Superior temporal gyrus (tissue), 1 donor: ENCODE measurements around the gene PIGC.
A peak's percentile ranks its signal among the peaks of the same experiment; 100 is the strongest.

ENCODE experiments used
- DNase-seq: peaks from one replicate; pipeline ENCODE4 v3.0.0-alpha.2; 2016; ENCODE audit errors: extremely low spot score

PIGC gene

DNA sequence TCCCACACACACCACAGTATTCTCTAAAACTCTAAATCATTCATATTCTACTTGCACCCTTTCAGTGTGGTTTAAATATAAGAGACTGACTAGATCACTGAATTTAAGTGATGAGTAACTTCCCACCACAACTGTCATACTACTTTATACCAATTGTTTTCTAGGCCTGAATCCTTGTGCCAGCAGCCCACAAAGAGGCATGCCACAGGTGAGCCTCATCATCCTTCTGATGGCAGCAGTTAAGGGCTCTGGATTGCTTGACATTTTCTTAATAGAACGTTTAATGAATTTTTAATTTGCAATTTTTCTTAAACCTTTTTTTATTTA, 13.8 kb downstream of the PIGC start:
- DNase-seq = no peak

DNA sequence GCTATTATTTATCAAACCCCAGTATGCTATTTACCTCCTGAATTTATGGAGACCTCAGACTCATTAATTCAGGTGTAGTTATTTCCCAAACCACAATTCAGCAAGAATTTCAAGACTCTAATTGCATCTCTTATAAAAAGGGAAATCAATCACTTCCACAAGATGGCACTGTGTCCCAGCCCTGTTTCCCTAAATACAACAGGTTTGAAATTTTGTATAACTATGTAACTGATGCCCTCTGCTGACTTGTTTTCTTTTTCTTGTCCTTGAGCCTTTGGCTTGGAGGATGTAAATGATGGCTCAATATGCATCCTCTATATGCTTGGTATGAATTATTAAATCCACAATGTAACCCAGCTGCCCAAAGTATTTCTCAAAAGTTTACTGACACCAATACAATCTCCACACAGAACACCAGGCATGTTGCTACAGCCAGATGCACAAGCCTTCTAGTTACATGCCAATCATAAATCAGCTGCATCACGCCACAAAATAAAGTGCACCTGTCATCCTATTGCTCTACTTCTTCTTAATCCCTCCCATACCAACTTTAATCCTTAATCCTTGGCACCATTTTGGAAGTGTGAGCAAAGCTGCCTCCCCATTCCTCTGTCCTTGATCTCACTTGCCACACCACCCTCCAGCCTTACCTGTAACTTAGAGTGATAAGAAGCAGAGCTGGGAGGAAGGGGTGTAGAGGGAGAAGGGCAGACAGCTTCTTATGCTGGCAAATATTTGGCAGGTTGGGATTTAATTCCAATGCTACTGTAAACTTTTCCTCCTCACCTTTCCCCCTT, 14.3 kb downstream of the PIGC start:
- DNase-seq = peak; percentile 88

DNA sequence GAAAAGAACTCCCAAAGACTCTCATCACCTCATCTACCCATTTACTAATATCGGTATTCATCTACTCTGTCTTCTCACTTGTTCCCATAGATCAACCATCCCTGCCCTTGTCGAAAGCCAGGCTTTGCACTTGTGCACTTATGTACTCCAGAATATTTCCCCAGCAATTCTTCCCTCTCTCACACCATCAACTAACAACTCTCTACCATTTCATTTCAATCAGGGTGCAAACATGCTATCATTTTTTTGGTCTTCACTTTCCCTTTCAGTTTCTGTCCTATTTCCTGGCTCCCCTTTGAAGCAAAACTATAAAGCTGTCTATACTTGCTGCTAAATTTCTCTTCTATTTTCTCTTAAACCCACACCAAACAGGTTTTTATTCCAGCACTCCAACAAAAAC, 16.7 kb downstream of the PIGC start:
- no peak for DNase-seq

DNA sequence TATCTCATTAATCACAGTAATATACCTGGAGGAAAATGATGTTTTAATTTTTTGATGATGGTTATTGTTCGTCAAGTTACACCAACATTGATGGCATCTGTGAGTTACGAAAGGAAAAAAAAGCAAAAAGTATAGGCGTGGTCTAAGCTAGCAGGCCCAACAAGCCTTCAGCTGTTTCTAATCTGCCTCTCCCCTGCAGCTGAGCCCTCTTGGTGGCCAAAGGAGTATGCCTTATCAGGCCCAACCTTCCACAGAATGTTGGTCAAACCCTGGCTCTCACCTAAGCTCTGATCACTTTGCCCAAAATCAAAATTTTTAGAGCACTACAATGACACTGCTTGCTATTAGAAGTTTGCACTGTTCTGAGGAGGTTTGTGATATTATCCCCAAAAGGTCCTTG, 18.5 kb downstream of the PIGC start:
- no peak for DNase-seq

DNA sequence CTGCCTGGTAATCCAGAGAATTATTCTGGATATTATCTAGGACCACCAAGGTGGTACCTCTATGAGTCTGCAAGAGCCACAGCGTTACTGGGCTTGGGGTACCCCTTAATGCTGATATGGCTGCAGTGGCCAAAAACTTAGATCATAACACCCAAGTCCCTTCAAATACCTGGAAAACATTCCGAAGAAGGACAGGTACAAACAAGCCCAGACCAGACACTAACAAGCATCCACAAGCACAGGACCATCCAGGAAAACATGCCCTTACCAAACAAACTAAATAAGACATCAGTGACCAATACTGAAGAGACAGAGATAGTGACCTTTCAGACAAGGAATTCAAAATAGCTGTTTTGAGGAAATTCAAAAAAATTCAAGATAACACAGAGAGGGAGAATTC, 20.5 kb downstream of the PIGC start:
- DNase-seq = no peak

DNA sequence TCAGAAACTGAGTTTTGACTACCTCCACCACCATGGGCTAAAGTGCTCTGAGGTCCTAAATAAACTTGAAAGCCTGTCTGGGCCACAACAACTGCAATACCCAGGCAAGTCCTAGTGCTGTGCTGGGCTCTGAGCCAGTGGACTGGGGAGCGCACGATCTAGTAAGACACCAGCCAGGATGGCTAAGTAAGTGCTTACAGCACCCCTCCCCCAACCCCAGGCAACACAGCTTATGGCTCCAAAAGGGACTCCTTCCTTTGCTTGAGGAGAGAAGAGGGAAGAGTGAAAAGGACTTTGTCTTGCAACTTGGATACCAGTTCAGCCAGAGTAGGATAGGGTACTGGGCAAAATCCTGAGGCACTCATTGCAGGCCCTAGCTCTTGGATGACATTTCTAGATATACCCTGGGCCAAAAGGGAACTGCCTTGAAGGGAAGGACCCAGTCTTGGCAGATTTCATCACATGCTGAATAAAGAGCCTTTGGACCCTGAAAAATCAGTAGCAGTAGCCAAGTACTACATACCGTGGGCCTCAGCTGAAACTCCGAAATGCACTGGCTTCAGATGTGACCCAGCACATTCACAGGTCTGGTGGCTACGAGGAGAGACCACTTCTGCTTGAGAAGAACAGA, 21.8 kb downstream of the PIGC start:
- no peak for DNase-seq

DNA sequence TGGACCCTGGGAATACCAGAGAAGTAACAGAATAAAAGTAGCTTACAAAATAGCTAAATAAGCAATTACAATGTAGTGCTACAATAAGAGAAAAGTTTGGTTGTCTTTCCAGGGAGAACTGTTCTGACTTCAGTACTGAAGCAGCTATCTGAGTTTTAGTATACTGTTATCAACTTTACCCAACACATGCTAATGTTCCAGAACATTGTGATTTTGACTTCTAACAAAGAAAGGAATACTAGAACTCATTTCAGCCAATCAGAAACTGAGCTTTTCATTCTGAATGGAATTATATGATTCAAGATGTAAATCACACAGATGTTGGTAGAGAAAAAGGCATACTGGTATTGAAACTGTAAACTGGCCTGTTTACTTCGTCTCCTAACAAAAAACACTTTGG, 23.5 kb downstream of the PIGC start, which contains the start of gene C1orf105:
TSS of gene C1orf105 (plus strand) at position 301 of the 400 bp plus-strand sequence. CDS start 201 bp downstream, outside the sequence.
- peak; percentile 8 for DNase-seq

DNA sequence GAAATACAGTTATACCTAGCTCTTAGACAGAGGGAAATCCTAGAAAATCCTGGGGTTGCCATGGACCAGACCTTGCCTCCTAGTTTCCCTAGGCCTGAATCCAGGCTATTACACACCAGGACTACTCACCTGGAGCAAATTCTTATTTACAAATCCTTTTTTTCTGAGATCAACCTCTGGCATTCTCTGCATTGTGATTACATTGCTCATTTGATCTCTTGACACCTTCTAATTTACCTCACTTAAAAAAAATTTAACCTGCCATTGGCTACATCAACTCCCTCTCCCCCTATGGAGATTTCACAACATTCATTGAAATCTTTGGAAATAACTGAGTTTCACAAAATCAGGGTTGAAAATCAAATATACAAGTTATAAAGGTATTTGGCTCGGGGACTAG, 26.3 kb downstream of the PIGC start:
- no peak for DNase-seq

DNA sequence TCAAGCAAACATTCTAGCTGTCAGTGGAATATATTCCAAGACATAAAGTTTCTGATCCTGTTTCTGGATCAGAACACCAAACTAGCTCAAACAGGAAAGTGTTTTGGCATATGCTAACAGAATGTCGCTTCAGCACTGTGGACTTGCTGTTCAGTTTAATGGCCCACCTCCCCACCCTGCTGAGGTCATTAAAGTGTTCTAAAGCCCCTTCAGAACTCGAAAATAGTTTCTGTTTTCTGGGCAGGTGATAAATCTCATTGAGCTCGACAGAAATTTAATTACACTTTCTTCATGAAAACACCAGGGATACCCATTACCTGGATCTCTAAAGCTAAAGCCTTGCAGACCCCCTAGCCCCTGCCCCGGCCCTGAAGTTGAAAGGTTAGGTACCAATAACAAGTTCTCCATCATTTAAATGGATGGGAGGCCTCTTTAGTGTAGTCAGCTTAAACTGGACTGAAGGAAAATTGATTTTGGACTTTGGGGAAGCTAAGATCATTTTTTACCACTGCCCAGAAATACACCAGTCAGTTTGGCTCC, 27.3 kb downstream of the PIGC start:
- DNase-seq = no peak

DNA sequence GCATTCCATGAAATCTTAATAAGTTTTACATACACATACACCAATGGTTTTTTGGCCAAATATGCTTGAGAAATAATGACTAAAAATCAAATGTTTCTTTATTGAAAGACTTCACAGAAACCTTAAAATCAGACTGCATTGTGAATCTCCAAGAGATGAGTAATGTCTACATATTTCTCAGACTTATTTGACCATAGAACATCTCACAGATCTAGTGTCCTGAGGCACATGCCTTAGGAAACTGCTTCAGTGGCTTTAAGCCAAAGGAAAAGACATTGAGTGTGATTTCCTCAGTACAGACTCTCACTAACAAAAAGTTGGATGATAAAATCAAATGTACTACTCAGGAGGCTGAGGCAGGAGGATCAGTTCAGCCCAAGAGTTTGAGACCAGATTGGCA, 29.5 kb downstream of the PIGC start:
- DNase-seq = no peak

DNA sequence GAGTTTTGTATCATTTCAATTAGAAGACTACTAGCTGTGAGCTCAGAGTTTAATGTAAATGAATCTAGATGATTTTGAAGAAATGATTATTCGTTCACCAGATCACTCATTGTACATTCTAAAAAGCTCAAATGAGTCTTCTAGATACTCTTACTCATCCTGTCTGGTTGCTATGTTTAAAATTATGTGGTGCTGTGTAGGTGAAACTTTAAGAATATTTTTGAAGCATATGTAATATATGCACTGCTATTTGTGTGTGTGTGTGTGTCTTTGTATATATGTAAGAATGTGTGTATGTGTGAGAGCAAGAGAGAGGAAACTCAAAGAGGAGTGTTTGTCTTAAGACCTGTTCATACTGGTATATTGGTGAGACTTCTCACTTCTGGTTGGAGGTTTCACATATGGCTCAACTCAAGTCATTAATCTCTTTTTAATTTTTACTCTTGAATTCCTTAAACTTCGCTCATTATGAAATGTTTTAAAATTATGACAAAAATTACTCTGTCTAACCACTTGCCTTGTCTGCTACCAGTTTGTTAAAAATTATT, 32.0 kb downstream of the PIGC start:
- DNase-seq = no peak

DNA sequence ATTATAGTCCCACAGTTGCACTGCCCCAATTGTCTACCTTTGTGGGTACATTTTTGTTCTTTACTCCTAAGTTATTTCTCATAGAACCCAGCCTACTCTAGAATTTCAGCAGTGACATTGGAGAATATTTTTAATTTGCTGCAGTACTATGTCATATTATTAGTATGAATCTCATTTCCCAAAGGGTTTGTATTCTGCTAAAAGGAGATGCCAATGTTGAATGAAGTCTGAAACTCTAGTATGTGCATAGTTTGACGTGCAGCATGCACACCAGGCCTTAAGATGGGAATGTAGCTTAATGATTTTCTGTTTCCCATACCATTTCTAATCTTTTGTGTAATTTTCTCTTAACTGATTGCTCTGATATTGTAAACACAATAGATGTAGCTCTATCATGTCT, 33.8 kb downstream of the PIGC start:
- no peak for DNase-seq

DNA sequence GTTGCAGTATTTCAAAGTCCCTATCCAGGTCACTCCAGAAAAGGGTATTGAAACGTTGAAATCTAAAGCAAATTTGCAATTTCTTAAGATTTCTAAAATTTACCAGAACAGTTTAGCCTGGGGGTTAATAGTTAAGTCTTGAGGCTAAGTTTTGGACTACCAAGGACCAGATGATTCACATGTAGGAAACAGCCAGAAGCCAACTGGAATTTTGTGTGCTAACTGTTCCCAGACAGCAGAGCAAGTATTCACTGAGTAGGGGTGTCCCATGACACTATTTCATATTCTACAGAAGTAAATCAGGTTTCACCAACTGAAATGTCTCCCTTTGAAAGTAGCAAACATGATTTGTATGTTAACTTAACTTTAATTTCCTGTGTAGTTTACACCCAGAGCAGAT, 34.9 kb downstream of the PIGC start:
- no peak for DNase-seq

DNA sequence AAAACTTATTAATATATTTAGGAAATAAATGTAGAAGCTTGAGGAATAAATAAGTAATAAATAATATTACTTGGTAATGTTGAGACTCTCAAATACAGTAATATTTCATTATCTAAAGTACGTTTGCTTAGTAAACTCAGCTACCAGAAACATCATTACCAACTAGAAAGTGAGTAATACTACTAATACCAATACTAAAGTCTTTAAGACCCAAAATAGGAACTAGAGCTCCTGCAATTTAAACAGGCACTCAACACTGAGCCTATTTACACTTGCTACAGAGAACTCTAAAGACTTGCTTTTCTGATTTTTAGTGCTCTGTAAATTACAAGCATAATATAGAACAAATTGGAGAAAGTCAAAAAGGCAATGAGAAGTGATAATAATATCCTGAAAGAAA, 36.9 kb downstream of the PIGC start:
- DNase-seq = no peak

DNA sequence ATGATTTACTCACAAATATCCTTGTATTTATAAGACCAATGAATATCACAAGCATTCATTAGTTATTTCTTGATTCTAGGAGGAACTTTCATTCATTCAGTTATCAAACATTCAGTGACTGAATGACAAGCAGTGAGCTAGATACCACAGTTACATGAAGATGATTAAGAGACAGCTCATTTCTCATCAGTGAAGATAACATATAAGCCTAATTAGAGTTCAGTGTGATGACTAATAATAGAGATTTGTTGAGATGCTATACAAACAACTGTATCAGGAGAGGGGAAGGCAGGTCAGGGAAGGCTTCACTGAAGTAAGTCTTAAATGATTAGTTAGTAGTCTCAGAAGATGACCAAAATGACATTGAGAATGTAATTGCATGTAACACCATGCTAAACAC, 38.0 kb downstream of the PIGC start:
- DNase-seq = no peak

DNA sequence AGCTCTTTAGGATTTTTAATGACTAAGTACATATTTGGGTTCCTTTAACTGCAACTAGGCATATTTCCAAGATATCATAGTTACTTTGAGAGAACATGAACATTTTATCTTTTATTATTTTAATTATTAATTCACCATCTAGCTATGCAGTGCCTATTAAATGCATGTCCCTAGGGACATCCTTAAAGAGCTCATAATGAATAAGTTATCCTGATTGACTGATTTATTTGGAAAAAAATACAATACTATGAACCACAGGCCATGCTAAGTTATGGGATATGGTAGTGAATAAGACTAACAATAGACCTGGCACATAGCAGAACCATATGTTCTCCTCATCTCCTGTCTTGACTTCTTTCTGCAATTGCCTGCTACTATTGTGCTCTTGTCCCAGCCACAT, 39.7 kb downstream of the PIGC start:
- DNase-seq = no peak

DNA sequence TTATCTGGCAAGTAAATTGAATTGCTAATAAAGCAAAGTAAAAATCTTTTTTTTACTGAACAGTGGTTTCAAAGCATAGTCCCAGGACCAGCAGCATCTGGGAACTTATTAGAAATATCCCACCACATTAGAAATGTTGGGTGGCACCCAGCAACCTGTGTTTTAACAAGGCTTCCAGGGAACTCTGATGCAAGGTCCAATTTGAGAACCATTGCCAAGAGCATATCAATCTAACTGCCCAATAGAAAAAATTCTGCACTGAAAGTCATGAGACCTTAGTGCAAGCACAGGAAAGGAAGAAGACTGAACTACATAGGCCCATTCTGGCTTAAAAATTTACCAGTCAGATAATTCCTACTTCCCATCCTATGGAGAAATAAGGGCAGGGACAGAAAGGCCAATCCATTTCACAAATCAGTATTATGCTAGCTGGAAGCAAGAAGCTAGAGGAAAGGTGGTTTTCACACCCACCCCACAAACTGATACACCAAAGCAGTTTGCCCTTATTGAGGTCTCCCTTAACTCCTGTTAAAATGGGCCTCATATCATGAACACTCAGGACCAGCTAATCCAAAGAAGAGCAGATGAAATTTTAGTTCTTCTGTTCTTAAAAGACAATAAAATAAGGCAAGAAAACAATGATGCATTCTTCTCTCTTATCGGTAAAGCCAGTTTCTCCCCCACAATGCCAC, 40.8 kb downstream of the PIGC start:
- DNase-seq = no peak

DNA sequence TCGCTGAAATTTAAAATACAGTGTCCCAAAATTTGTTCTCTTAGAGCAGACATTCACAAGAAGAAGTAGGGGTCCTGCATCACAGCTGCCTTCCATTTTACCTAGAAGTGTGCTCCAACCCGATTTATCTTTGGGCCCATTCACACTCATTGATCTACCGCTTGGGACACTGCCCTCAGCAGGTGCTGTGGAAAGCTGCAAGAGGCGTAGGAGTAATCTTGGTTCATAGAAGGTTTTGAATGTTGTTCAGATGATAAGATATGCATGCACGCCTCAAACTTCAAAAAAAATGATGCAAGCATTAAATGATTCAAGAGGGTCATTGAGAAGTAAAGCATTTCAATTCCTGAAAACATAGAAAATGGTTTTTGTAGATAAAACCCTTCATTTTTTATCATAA, 42.0 kb downstream of the PIGC start:
- DNase-seq = no peak

DNA sequence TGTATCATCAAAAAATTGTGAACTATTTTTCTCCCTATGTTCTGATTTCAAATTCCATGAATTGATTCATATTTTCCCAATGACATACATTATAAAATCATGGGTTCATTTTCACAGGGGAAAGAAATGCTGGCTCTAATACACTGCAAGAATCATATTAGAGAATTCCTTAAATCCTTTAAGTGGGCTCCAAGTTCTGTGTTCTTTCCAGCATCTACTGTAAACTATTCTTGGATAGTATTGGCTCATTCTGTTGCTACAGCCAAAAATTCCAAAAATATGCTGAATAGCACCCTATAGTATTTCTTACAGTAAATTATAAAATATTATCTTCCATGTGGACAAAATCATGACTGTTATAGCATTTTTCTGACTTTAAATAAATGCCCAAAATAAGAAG, 42.4 kb downstream of the PIGC start:
- no peak for DNase-seq

DNA sequence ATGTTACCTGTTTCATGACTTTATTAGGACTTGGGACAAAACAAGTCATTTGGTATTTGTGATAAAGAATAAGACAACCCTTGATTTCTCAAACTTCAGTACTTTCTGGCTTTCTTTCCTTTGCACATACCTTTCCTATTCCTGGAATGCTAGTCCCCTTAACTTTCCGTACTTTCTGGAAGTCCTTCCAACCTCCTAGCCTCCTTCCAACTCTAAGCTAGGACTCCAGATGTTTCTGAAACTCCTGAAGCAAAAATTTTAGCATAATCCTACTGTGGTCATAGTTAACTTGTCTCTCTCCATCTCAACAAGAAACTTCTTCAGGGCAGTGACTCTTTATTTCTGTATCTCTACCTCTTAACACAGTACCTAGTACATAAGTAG, 43.2 kb downstream of the PIGC start:
- DNase-seq = no peak

DNA sequence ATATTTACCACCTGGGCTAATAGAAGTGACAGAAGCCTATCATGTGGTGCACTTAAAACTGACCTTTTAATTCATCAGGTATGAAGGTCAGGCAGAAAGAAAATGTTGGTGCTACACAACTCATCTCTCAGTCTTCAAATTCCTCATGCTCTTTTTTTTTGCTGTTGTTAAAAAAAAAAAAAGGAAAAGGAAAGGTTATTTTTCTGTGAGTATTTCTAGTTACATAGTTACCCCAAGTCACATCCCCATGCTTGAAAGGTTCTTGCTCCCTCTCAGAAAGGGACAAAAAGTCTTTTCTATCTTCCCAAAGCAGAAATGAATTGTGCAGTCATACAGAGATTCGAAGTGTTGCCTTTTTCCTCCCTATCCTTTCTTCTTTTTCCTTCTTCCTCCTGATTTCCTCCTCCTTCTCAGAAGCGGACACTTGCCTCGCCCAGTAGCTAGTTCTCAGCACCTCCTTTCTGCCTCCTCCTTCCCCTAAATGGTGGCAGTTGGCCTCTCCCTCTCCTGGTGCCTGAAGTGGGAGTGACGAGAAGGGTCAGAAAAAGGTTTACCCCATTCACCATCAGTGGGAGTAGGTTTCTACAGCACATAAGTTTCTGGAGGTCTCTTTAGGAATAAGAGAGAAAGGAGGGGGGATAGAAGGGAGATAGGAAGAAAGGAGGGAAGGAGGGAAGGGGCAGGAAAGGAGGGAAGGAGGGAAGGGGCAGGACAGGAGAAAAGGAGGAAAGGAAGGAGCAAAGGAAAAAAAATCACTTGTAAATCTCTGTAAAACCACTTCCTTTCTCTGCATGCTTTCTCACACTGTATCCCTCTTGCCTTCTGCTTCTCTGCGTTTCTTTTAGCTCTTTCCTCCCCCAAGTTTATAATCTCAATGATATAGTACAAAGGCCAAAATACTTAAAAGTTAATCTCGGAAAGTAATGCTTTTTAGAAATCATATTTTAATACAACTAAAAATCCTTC, 43.8 kb downstream of the PIGC start:
- no peak for DNase-seq
